Frontal cortex (tissue), 4 donors: ENCODE measurements around the gene LY86. TPM values are rescaled to one million over a fixed set of nuclear protein-coding genes. Genes with fewer than 3 reads are reported as not detected.

Experiments used
- DNase-seq, 2 donors: peaks; one replicate each; pipeline ENCODE4 v3.0.0; 2012; ENCODE audit warnings: low spot score in 2 of 2
- FAIRE-seq: peaks from 2 replicates; lab custom pipeline; 2012; peaks lifted over from hg19 to GRCh38; lab: Jason Lieb, UNC
- total RNA-seq: library from RNA; depleted of rRNA; stranded (reverse); fragments of >200 nt; gene quantifications from one replicate; pipeline ENCODE4 v1.2.3, GENCODE V29; 2014
- donor health status: control.
- donor health status: control.
- donor health status: control.

LY86 gene
- total RNA-seq, 1 donor from 2014 or later = 2.9 TPM

- no peak for FAIRE-seq
- DNase-seq = no peak
These were observed 25.8 kb downstream of the LY86 start for GRCh38 chr6:6614096-6614982.

- no peak for DNase-seq
These were observed 26.4 kb downstream of the LY86 start for GRCh38 chr6:6614983-6615349.

GRCh38 chr6:6616656-6617055, 28.1 kb downstream of the LY86 start:
- FAIRE-seq (no peak), DNase-seq (no peak)

More at GRCh38 chr6:6614983-6615349, 26.4 kb downstream of the LY86 start:
- no peak for FAIRE-seq

- DNase-seq = no peak
- no peak for FAIRE-seq
These were observed 30.7 kb downstream of the LY86 start for GRCh38 chr6:6619021-6619794.

- DNase-seq (no peak), FAIRE-seq (no peak)
These were observed 32.4 kb downstream of the LY86 start for GRCh38 chr6:6620766-6621425.

GRCh38 chr6:6622501-6622900, 34.0 kb downstream of the LY86 start:
- DNase-seq (no peak), FAIRE-seq (no peak)

- FAIRE-seq = no peak
- DNase-seq = no peak
These were observed 35.0 kb downstream of the LY86 start for GRCh38 chr6:6623553-6623952.

- FAIRE-seq = no peak
- DNase-seq = no peak
These were observed 35.9 kb downstream of the LY86 start for GRCh38 chr6:6624269-6624990.

- FAIRE-seq (no peak), DNase-seq (no peak)
These were observed 37.7 kb downstream of the LY86 start for GRCh38 chr6:6626187-6626586.

GRCh38 chr6:6629402-6629801, 40.9 kb downstream of the LY86 start:
- DNase-seq = no peak

GRCh38 chr6:6631053-6631452, 42.5 kb downstream of the LY86 start:
- DNase-seq = no peak
- FAIRE-seq = no peak

More at GRCh38 chr6:6629402-6629801, 40.9 kb downstream of the LY86 start:
- FAIRE-seq = no peak

GRCh38 chr6:6631534-6632276, 43.2 kb downstream of the LY86 start:
- no peak for FAIRE-seq
- no peak for DNase-seq

GRCh38 chr6:6633898-6634734, 45.6 kb downstream of the LY86 start:
- FAIRE-seq = no peak
- no peak for DNase-seq

- DNase-seq = no peak
- FAIRE-seq = no peak
These were observed 46.2 kb downstream of the LY86 start for GRCh38 chr6:6634735-6635075.

GRCh38 chr6:6635291-6635690, 46.8 kb downstream of the LY86 start:
- FAIRE-seq = no peak

GRCh38 chr6:6635869-6636268, 47.3 kb downstream of the LY86 start:
- FAIRE-seq = no peak
- no peak for DNase-seq

More at GRCh38 chr6:6635291-6635690, 46.8 kb downstream of the LY86 start:
- no peak for DNase-seq

- FAIRE-seq (no peak), DNase-seq (no peak)
These were observed 51.1 kb downstream of the LY86 start for GRCh38 chr6:6639572-6639971.

GRCh38 chr6:6640926-6641325, 52.4 kb downstream of the LY86 start:
- FAIRE-seq (no peak), DNase-seq (no peak)
